Suprapubic skin (tissue), 4 donors: ENCODE data around the gene DMXL1. TPM values are rescaled to one million over a fixed set of nuclear protein-coding genes. Genes with fewer than 3 reads are reported as not detected.

Experiments used
- DNase-seq, 2 donors: peaks; one replicate each; pipeline ENCODE4 v3.0.0-alpha.2; 2019; ENCODE audit warnings: low spot score in 2 of 2
- H3K27ac ChIP-seq: fragments of 200-600 bp; sonication (generic); one replicate; pipeline ENCODE4 v1.5.1; 2019
- H3K27me3 ChIP-seq: fragments of 200-600 bp; sonication (generic); one replicate; pipeline ENCODE4 v1.5.1; 2019
- H3K36me3 ChIP-seq: fragments of 200-600 bp; sonication (generic); one replicate; pipeline ENCODE4 v1.5.1; 2019
- H3K4me1 ChIP-seq: fragments of 200-600 bp; sonication (generic); one replicate; pipeline ENCODE4 v1.5.1; 2019
- H3K4me3 ChIP-seq: fragments of 200-600 bp; sonication (generic); one replicate; pipeline ENCODE4 v1.5.1; 2019; ENCODE audit warnings: mild to moderate bottlenecking
- H3K9me3 ChIP-seq: fragments of 200-600 bp; sonication (generic); one replicate; pipeline ENCODE4 v1.5.1; 2019
- EP300 ChIP-seq: sonication (generic); formaldehyde crosslinking; IDR thresholded peaks from one replicate; pipeline ENCODE4 v1.6.1; 2017; ENCODE audit warnings: antibody characterized with exemption
- POLR2A ChIP-seq, 2 donors: fragments of 450-650 bp; IDR thresholded peaks; one replicate each; pipeline ENCODE4 v1.6.1; 2017; ENCODE audit warnings: antibody characterized with exemption in 2 of 2, mild to moderate bottlenecking in 2 of 2, moderate library complexity in 2 of 2
- POLR2AphosphoS5 ChIP-seq, 3 donors: sonication (generic); formaldehyde crosslinking; IDR thresholded peaks; one replicate each; pipeline ENCODE4 v1.6.1; 2017; ENCODE audit warnings: antibody characterized with exemption in 3 of 3
- WGBS: methylation state at CpG from one replicate; pipeline ENCODE4 v1.1.5; 2018; 5-methylcytosine and 5-hydroxymethylcytosine counted together
- total RNA-seq, 4 donors: library from RNA; depleted of rRNA; stranded (reverse); fragments of >200 nt; gene quantifications; one replicate each; pipeline ENCODE4 v1.1.0, GENCODE V29; 2016
- TF ChIP-seq, protein P1 (sequence below), 2 donors: fragments of 200-600 bp in 1 of 2; fragments of 450-650 bp in 1 of 2; sonication (generic) in 1 of 2; IDR thresholded peaks; one replicate each; pipeline ENCODE4 v1.5.1; 2016 to 2019; ENCODE audit warnings: antibody characterized with exemption in 2 of 2, mild to moderate bottlenecking in 1 of 2, moderate library complexity in 1 of 2

Gene DMXL1
- total RNA-seq, 4 donors from 2014 or later = 38.8 to 79.1 (median 47.9) TPM

DNA sequence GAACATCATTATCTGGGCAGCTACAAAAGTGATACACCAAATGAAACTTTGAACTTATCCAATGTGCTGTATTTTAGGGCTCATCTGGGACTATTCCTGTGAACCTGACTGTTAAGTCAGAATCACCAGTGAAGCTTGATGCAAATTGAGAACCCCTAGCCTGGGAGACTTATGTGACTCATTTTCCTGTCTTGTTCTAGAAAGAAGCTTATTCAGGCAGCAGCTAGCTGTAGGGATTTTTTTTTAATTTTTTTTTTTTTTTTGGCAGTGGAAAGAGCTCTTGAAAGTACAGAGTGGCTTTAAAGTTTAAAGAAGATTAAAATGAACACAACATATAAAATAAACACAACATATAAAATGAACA, 203.9 kb downstream of the DMXL1 start:
- peaks cover 30% of the 10 kb centered on the region for H3K4me1 ChIP-seq
- no peak overlapping the region for H3K27ac ChIP-seq
- no peaks in the 10 kb centered on the region for H3K27me3 ChIP-seq
- no peak for DNase-seq
- H3K9me3 ChIP-seq = no peaks in the 10 kb centered on the region
- TF ChIP-seq POLR2AphosphoS5 (IDR thresholded peaks at IDR 0.05) = no peak
- TF ChIP-seq EP300 = no peak
- TF ChIP-seq, protein P1, sequence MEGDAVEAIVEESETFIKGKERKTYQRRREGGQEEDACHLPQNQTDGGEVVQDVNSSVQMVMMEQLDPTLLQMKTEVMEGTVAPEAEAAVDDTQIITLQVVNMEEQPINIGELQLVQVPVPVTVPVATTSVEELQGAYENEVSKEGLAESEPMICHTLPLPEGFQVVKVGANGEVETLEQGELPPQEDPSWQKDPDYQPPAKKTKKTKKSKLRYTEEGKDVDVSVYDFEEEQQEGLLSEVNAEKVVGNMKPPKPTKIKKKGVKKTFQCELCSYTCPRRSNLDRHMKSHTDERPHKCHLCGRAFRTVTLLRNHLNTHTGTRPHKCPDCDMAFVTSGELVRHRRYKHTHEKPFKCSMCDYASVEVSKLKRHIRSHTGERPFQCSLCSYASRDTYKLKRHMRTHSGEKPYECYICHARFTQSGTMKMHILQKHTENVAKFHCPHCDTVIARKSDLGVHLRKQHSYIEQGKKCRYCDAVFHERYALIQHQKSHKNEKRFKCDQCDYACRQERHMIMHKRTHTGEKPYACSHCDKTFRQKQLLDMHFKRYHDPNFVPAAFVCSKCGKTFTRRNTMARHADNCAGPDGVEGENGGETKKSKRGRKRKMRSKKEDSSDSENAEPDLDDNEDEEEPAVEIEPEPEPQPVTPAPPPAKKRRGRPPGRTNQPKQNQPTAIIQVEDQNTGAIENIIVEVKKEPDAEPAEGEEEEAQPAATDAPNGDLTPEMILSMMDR (IDR thresholded peaks at IDR 0.05) = no peak
- no peak for TF ChIP-seq POLR2A (IDR thresholded peaks at IDR 0.05)
- H3K4me3 ChIP-seq = no peak overlapping the region
- H3K36me3 ChIP-seq = no peaks in the 10 kb centered on the region

GRCh38 chr5:119275146-119275545, 204.3 kb downstream of the DMXL1 start:
- Histone ChIP-seq H3K36me3 (no peaks in the 10 kb centered on the region), H3K4me3 (no peak overlapping the region), H3K27ac (no peak overlapping the region), H3K27me3 (no peaks in the 10 kb centered on the region), H3K4me1 (peaks cover 27% of the 10 kb centered on the region), H3K9me3 (no peaks in the 10 kb centered on the region)
- 80% methylated on average over 6 of the region's 6 CpGs for WGBS
- no peak for DNase-seq
- TF ChIP-seq, protein P1 (IDR thresholded peaks at IDR 0.05) = no peak
- no peak for TF ChIP-seq POLR2AphosphoS5 (IDR thresholded peaks at IDR 0.05)
- TF ChIP-seq POLR2A (IDR thresholded peaks at IDR 0.05) = no peak
- no peak for TF ChIP-seq EP300

DNA sequence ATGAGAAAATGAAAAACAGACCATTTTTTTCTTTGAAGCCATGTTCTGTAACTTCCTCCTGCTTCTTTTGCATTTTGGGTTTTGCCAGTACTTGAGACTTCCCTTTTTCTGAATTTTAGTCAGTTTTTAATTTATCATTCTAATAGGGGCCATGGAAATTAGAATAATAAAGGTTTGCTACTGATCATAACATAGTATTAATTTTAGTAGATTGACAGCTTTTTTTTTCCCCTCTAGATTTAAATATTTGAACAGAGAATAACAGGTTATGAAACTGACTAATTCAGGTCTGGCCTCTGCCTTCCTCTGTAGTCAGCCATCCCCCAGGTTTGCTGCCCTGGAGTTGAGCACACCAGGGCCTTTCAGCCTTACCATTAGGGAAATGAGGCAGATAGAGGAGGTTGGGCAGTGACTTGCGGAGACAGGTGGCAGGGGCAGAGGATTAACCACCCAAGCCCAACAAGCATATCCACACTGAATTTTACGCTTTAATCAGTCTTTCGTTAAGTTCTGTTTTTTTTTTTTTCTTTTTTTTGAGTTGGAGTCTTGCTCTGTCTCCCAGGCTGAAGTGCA, 204.8 kb downstream of the DMXL1 start:
- no peak for DNase-seq
- WGBS = 83% methylated on average over 3 of the region's 3 CpGs
- no peaks in the 10 kb centered on the region for H3K27me3 ChIP-seq
- H3K36me3 ChIP-seq = no peaks in the 10 kb centered on the region
- no peak overlapping the region for H3K4me3 ChIP-seq
- no peak overlapping the region for H3K27ac ChIP-seq
- TF ChIP-seq EP300 = no peak
- TF ChIP-seq POLR2A (IDR thresholded peaks at IDR 0.05) = no peak
- TF ChIP-seq POLR2AphosphoS5 (IDR thresholded peaks at IDR 0.05) = no peak
- TF ChIP-seq, protein P1 (IDR thresholded peaks at IDR 0.05) = no peak
- peaks cover 21% of the 10 kb centered on the region for H3K4me1 ChIP-seq
- no peaks in the 10 kb centered on the region for H3K9me3 ChIP-seq

- Histone ChIP-seq H3K27me3 (no peaks in the 10 kb centered on the region), H3K4me1 (peaks cover 21% of the 10 kb centered on the region), H3K36me3 (no peaks in the 10 kb centered on the region), H3K27ac (no peak overlapping the region), H3K9me3 (no peaks in the 10 kb centered on the region), H3K4me3 (no peak overlapping the region)
- WGBS = 95% methylated on average over 5 of the region's 5 CpGs
- no peak for DNase-seq
- TF ChIP-seq, protein P1 (IDR thresholded peaks at IDR 0.05) = no peak
- no peak for TF ChIP-seq EP300
- no peak for TF ChIP-seq POLR2AphosphoS5 (IDR thresholded peaks at IDR 0.05)
- no peak for TF ChIP-seq POLR2A (IDR thresholded peaks at IDR 0.05)
Measured at GRCh38 chr5:119276978-119277377, 206.1 kb downstream of the DMXL1 start.

DNA sequence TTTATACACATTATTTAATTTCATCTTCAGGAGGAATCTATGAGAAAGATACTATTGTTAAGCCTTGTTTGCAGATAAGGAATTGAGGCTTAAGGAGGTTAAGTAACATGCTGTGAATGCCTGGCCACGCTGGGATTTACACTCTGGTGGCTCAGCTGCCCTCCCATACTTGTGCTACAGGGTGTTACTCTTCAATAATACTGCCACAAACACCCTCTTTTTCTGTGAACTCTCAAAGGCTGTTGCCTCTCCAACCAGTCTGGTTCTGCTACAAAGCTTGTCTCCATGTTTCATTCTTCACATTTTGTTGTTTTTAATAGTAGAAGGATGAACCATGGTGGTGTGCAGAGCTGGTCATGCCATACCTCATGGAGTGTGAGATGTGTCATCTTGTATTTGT, 208.2 kb downstream of the DMXL1 start:
- Histone ChIP-seq H3K4me3 (no peak overlapping the region), H3K36me3 (no peaks in the 10 kb centered on the region), H3K9me3 (no peaks in the 10 kb centered on the region), H3K27ac (no peak overlapping the region), H3K4me1 (peaks cover 7% of the 10 kb centered on the region), H3K27me3 (no peaks in the 10 kb centered on the region)
- WGBS = 81% methylated on average over 1 of the region's 1 CpG
- DNase-seq = no peak
- no peak for TF ChIP-seq EP300
- TF ChIP-seq, protein P1 (IDR thresholded peaks at IDR 0.05) = no peak
